ENCODE measurements around the gene SPACA7.

The SPACA7 gene

GRCh38 chr13:112450904-112451240 is 74.7 kb downstream of the SPACA7 start:
- Histone ChIP-seq H3K9me3 (ENCODE audit: insufficient read depth, low read length) (no peaks in the 10 kb centered on the region), H3K27me3 (ENCODE audit: insufficient read depth, insufficient read length) (no peaks in the 10 kb centered on the region)

DNA sequence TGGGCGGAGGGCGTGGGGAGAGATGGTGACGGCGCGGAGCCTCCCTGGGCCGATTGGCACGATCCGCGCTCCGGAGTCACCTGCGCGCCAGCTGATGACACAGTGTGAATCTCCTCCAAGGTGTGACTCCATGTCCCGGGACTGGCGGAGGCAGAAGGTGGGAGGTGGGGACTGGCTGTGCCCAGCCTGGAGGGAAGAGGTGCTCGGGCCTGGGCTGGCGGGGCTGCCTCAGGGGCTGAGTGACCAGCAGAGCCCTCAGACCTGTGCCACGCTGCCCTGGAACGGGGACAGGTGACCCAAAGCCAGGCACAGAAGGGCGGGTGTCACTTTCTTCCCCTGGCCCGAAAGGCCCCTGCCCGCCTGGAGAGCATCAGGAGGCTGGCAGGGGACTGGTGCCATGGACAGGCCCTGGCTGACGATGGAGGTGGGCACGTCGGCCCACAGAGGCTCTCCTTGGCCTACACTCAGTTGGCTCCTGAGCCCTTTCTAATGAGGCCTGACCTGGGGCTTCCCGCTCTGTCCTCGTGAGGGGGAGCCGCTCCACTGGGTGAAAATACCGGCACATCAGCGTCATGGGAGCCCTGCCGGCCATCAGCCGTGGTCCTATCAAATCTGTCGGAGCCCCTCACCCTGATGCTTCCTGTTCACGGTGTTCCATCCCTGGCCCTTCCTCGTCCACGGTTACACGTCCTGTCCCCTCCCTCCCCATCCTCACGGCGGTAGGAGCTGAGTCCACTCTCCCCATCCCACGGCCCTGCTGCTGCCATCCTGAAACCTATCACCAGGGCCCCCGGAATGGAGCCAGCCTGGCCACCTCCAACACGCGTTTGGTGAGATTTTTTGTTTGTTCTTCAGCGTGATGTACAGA is 75.6 kb downstream of the SPACA7 start:
- DNase-seq (ENCODE audit: low read depth, low spot score) = no peak
- TF ChIP-seq YY1 (IDR thresholded peaks at IDR 0.05; ENCODE audit: insufficient read depth, insufficient read length) (no peak), ZNF274 (IDR thresholded peaks at IDR 0.05; ENCODE audit: low read depth, low read length) (no peak), SUZ12 (IDR thresholded peaks at IDR 0.05; ENCODE audit: extremely low read depth, insufficient read depth, insufficient read length) (no peak)
- no peak overlapping the region for H3K9ac ChIP-seq (ENCODE audit: insufficient read length, low read depth)
- H3K4me1 ChIP-seq (ENCODE audit: insufficient read depth, insufficient read length) = no peaks in the 10 kb centered on the region
- no peaks in the 10 kb centered on the region for H3K9me3 ChIP-seq (ENCODE audit: insufficient read depth, low read length)
- H3K4me3 ChIP-seq (ENCODE audit: insufficient read length, low read depth) = no peak overlapping the region
- no peaks in the 10 kb centered on the region for H3K27me3 ChIP-seq (ENCODE audit: insufficient read depth, insufficient read length)
- H3K36me3 ChIP-seq (ENCODE audit: insufficient read depth, insufficient read length, low read length) = no peaks in the 10 kb centered on the region

More at GRCh38 chr13:112450904-112451240, 74.7 kb downstream of the SPACA7 start:
- Histone ChIP-seq H3K36me3 (ENCODE audit: insufficient read depth, insufficient read length, low read length) (no peaks in the 10 kb centered on the region), H3K4me3 (ENCODE audit: insufficient read length, low read depth) (no peak overlapping the region), H3K4me1 (ENCODE audit: insufficient read depth, insufficient read length) (no peaks in the 10 kb centered on the region), H3K9ac (ENCODE audit: insufficient read length, low read depth) (no peak overlapping the region)
- TF ChIP-seq SUZ12 (IDR thresholded peaks at IDR 0.05; ENCODE audit: extremely low read depth, insufficient read depth, insufficient read length) = no peak
- TF ChIP-seq ZNF274 (IDR thresholded peaks at IDR 0.05; ENCODE audit: low read depth, low read length) = no peak
- no peak for TF ChIP-seq YY1 (IDR thresholded peaks at IDR 0.05; ENCODE audit: insufficient read depth, insufficient read length)
- DNase-seq (ENCODE audit: low read depth, low spot score) = no peak

- Histone ChIP-seq H3K36me3 (ENCODE audit: insufficient read depth, insufficient read length, low read length) (no peaks in the 10 kb centered on the region), H3K4me3 (ENCODE audit: insufficient read length, low read depth) (no peak overlapping the region), H3K9me3 (ENCODE audit: insufficient read depth, low read length) (no peaks in the 10 kb centered on the region), H3K9ac (ENCODE audit: insufficient read length, low read depth) (no peak overlapping the region), H3K27me3 (ENCODE audit: insufficient read depth, insufficient read length) (no peaks in the 10 kb centered on the region), H3K4me1 (ENCODE audit: insufficient read depth, insufficient read length) (no peaks in the 10 kb centered on the region)
- DNase-seq (ENCODE audit: low read depth, low spot score) = no peak
- TF ChIP-seq SUZ12 (IDR thresholded peaks at IDR 0.05; ENCODE audit: extremely low read depth, insufficient read depth, insufficient read length) (no peak), ZNF274 (IDR thresholded peaks at IDR 0.05; ENCODE audit: low read depth, low read length) (no peak), YY1 (IDR thresholded peaks at IDR 0.05; ENCODE audit: insufficient read depth, insufficient read length) (no peak)
Measured at GRCh38 chr13:112452380-112453206, 76.4 kb downstream of the SPACA7 start.

- Histone ChIP-seq H3K4me1 (ENCODE audit: insufficient read depth, insufficient read length) (no peaks in the 10 kb centered on the region), H3K27me3 (ENCODE audit: insufficient read depth, insufficient read length) (no peaks in the 10 kb centered on the region), H3K9ac (ENCODE audit: insufficient read length, low read depth) (no peak overlapping the region), H3K4me3 (ENCODE audit: insufficient read length, low read depth) (no peak overlapping the region), H3K36me3 (ENCODE audit: insufficient read depth, insufficient read length, low read length) (no peaks in the 10 kb centered on the region), H3K9me3 (ENCODE audit: insufficient read depth, low read length) (no peaks in the 10 kb centered on the region)
- no peak for TF ChIP-seq SUZ12 (IDR thresholded peaks at IDR 0.05; ENCODE audit: extremely low read depth, insufficient read depth, insufficient read length)
- no peak for TF ChIP-seq YY1 (IDR thresholded peaks at IDR 0.05; ENCODE audit: insufficient read depth, insufficient read length)
- TF ChIP-seq ZNF274 (IDR thresholded peaks at IDR 0.05; ENCODE audit: low read depth, low read length) = no peak
- no peak for DNase-seq (ENCODE audit: low read depth, low spot score)
Measured at GRCh38 chr13:112453207-112453829, 77.2 kb downstream of the SPACA7 start.

GRCh38 chr13:112453874-112454647 is 77.9 kb downstream of the SPACA7 start:
- Histone ChIP-seq H3K9me3 (ENCODE audit: insufficient read depth, low read length) (no peaks in the 10 kb centered on the region), H3K27me3 (ENCODE audit: insufficient read depth, insufficient read length) (no peaks in the 10 kb centered on the region), H3K9ac (ENCODE audit: insufficient read length, low read depth) (no peak overlapping the region), H3K4me1 (ENCODE audit: insufficient read depth, insufficient read length) (no peaks in the 10 kb centered on the region), H3K4me3 (ENCODE audit: insufficient read length, low read depth) (no peak overlapping the region), H3K36me3 (ENCODE audit: insufficient read depth, insufficient read length, low read length) (no peaks in the 10 kb centered on the region)
- no peak for DNase-seq (ENCODE audit: low read depth, low spot score)
- TF ChIP-seq YY1 (IDR thresholded peaks at IDR 0.05; ENCODE audit: insufficient read depth, insufficient read length) = no peak
- TF ChIP-seq SUZ12 (IDR thresholded peaks at IDR 0.05; ENCODE audit: extremely low read depth, insufficient read depth, insufficient read length) = no peak
- no peak for TF ChIP-seq ZNF274 (IDR thresholded peaks at IDR 0.05; ENCODE audit: low read depth, low read length)

GRCh38 chr13:112454648-112455334 is 78.6 kb downstream of the SPACA7 start:
- H3K9ac ChIP-seq (ENCODE audit: insufficient read length, low read depth) = no peak overlapping the region
- no peak overlapping the region for H3K4me3 ChIP-seq (ENCODE audit: insufficient read length, low read depth)
- no peaks in the 10 kb centered on the region for H3K36me3 ChIP-seq (ENCODE audit: insufficient read depth, insufficient read length, low read length)
- H3K4me1 ChIP-seq (ENCODE audit: insufficient read depth, insufficient read length) = no peaks in the 10 kb centered on the region
- no peak for DNase-seq (ENCODE audit: low read depth, low spot score)
- H3K27me3 ChIP-seq (ENCODE audit: insufficient read depth, insufficient read length) = no peaks in the 10 kb centered on the region
- no peaks in the 10 kb centered on the region for H3K9me3 ChIP-seq (ENCODE audit: insufficient read depth, low read length)
- TF ChIP-seq SUZ12 (IDR thresholded peaks at IDR 0.05; ENCODE audit: extremely low read depth, insufficient read depth, insufficient read length) (no peak), YY1 (IDR thresholded peaks at IDR 0.05; ENCODE audit: insufficient read depth, insufficient read length) (no peak), ZNF274 (IDR thresholded peaks at IDR 0.05; ENCODE audit: low read depth, low read length) (no peak)
